NCI-H2227 (cell line): ENCODE results near the gene KMT2D.
"Not testable (repeated sequence)": the region's sequence is repeated elsewhere in the genome, so short reads cannot be mapped to it uniquely, and the experiment has no call there.

ENCODE experiments used
- DNase-seq: peaks from one replicate; lab custom pipeline; 2025; ENCODE audit not compliant: unreplicated experiment; lab: John Stamatoyannopoulos, UW

The KMT2D gene

DNA sequence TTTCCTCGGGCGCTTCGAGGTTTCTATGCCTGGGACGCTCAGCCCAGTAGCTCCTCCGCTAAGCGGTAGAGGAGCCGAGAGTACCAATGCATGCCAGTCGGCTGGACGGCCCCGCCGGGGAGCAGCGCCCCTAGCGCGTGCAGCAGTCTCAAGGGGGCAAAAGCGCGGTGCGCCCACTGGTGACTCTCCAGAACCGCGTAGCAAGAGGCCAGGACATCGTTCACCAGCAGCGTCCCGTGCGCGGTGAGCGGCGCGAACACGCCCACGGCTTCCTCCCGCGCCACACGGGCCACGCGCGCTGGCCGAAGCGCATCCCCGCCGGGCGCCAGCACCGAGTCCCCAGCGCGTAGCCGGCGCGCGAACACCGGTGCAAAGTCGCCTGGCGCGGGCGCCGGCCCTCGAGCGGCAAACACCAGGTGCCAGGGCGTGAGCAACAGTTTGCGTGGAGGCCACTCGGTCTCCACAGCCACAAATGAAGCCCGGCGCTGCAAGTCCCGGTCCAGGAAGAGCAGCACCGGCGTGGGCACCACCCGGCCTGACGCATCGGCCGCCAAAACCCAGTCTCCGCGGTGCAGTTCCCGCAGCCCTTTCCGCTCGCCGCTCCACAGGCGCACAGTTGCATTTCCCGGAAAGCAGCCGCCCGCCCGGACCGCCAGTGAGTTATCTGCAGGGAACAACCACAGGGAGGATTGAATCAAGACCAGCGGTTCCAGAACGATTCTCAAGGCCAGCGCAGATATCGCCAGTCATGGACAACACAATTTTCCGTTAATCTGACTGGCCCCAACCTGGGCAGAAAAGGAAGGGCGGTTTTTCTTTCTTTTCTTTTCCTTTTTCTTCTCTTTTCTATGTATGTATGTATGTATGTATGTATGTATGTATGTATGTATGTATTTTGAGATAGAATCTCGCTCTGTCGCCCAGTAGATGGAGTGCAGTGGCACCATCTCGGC is 29.5 kb upstream of the KMT2D start:
- DNase-seq: peak; percentile 46

DNA sequence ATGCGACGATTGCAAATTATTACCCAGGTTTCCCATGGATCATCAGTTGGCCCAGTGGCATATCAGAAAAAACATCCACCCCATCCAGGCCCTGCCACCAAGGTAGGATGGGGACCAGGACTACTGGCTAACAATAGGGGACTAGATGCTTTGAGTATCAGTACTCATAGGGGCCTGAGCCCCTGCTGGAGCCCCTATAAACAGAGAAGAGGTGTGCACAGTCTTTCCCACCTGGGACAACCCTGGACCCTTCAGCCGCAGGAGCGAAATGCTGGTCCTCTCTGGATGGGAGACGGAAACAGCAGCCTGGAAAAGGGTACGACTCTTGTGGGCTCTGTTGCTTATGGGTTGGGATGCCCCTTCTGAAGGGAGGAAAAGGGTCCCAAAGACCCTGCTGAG is 28.3 kb upstream of the KMT2D start:
- DNase-seq: no peak

DNA sequence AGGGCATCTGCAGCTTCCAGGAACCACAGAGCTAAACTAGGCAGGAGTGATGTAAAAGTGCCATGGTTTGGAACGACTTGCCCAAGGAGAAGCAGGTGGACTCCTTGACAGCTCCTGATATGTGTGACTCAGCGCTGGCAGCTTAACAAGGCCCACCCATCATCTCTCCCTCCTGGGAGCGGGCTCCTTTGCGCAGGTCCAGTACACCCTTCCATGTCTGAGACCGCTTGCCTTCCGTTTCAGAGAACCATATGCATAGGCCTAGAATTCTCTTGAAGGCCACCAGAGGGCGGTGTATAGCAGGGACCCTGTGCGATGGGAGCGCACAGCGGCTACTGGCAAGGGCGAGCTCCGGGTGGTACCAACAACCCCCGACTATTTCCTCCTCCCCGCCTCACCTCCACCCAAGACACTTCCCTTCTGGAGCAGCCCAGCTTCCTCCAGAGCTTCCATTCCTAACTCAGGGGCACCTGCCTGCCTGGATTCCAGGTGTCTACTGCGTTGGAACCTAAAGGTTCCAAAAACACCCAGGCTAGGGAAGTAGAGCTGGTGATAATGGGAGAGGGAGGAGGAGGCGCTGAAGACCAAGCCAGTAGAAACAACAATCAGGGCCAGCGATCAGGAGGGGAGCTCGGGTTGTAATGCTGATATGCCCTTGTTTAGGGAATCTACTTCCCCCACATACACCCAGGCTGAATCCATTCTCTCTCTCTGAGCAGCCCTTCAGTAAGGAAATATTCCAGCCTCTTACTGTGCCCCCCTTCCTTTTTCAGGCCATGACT is 27.7 kb upstream of the KMT2D start:
- DNase-seq: peak; percentile 79

DNA sequence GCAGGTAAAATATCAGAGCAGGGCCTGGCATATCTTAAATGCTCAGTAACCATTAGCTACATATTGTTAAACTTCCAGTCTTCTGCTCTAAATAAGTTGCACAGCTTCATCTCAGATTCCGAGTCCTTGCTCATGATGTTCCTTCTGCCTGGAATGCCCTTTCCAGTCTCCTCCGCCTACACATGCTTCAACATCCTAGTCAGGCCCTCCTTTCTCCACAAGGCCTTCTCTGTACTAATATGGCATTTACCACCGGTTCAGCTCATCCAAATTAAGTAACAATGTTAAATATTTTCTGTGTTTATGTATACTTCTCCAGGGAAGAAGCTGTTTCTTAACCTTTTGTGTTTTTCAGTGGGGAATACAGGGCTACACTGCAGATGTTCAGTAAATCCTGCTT is 25.5 kb upstream of the KMT2D start:
- no peak for DNase-seq

DNA sequence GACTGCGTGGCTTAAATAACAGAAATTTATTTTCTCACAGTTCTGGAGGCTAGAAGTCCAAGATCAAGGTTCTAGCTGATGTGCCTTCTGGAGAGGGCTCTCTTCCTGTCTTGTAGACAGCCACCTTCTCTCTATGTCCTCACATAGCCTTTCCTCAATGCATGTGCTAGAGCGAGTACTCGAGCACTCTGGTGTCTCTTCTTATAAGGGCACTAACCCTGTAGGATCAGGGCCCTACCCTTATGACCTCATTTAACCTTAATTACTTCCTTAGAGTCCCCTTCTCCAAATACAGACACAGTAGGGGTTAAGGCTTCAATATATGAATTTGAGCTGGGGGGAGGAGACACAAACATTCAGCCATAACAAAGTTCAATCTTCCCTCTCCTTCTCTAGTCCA is 23.8 kb upstream of the KMT2D start:
- DNase-seq: no peak

DNA sequence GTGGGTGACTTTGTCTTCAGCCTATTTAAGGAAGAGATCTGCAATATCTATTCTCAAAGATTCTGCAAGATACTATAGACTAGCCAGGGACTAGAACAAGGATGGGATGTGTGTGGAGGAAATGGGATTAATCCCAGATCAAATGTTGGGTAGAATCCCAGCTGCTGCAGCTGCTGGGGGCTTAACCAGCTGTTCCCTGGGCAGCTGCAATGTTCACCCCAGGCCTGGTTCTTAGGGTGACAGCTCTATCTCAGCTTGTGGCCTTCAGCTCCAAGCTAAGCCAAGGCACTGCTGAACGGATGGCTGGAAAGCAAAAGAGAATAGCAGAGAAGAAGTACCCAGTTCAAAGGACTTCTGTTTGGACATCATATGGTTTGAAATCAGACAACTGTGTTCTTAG is 19.2 kb upstream of the KMT2D start:
- no peak for DNase-seq

DNA sequence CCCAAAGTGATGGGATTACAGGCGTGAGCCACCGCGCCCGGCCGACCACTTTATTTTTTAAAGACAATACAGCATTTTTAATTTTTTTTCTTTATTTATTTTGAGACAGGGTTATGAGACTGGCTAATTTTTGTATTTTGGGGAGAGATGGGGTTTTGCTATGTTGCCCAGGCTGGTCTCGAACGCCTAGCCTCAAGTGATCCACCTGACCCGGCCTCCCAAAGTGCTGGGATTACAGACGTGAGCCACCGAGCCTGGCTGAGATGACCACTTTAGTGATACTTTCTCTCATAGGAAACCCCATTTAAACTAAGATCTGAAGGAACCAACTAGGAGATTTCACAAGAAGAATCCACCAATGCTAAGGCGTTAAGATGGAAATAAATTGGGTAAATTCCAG is 10.4 kb upstream of the KMT2D start:
- no peak for DNase-seq

DNA sequence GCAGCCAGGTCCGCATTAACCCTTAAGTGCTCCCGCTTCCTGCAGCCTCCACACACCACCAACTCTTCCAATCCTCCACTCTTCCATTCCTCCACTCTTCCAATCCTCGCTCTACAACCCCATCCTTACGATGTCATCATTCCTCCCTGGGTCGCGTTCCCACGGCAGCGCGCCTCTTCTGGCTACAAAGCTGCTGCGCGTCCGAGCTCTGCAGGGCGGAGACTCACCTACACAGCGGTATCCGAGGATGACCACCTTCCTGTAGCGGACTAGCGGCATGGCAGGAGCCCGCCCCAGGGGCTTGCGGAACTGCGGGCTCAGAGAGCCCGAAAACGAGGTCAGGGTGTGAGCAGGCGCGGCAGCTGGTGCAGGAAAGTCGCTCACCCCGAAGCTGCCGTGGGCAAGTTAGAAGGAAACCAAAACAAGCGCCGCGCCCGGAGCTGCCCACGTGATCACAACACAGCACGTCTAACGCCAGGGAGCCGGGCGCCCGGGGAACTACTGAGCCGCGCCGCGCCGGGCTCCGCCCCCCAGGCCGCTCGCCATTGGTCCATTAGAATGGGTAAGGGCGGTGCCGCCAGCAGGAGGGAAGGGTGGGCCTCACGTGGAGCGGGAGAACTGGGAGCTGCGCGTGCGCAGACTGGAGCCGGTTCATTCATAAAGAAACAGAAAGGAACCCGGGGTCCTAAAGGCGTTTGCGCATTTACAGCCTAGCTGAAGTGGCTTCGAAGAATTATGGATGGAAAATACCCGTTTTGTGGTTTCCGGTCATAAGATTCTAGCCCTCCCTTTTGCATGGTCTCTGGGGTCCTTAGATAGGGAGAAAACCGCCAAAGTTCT is 9.1 kb upstream of the KMT2D start, which contains the start of gene RHEBL1:
Gene RHEBL1, minus strand, starts transcription at position 473 of the 840 bp plus-strand sequence. Its CDS starts 194 bp downstream, at position 279.
- DNase-seq: peak; percentile 95

DNA sequence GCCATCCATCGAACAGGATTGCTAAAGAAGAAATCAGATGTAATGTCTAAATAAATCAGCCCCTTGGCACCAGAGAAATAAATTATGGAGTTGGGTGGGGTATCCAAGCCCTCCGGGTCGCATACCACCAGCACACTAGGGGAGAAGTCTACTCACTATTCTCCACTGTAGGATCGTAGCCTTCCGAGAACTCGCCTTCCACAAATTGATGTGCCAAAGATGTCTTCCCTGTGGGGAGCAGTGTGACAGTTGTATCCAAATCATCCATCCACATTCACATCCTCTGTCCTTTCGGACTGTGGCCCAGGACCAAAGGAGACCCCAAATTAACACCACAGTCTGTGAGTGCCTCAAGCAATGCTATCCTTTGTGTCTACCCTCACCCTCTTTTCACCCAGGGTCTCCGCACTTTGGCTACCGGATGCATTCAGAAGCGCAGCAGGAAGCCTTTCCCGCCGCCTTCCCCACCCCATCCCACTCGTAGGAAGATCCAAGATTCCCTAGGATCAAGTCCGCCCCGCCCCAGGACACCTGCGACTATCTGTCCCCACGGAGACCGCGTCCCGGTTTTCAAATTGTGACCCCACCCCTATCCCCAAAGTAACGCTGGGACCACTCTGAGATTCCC is 8.4 kb upstream of the KMT2D start:
- DNase-seq: peak; percentile 25

DNA sequence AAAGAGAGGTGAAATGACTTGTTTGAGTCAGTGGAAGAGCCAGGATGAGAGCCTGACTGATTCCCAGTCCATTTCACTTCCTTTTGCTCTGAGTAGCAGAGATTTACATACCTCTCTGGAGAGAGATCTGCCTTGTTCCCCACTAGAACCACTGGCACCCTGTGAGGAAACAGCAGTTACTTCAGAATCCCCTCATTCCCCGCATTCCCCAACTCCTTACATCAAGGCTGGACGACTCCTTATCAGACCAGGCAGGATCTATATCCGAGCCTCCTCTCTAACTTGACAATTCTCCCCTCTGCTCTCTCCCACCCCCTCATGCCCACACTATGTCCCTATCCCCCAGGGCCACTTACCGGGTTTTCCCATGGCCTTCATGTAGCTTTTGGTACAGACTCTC is 5.5 kb upstream of the KMT2D start:
- no peak for DNase-seq

DNA sequence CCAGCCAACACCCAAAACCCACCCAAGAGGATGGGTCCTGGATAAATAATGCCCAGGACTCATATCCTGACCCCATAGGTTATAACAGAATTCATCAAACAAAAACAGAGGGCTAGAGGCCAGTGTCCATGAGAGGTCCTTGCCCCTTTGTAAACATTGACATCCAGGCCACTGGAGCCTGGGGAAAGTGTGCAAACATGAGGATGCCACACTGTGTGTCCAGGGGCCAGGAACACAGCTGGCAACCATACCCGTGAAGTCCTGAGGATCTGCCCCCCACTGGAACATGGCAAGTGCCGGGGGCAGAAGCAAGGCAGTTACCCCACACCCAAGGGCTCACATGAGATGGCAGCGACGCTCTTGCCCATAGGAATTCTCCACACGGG is 4.2 kb upstream of the KMT2D start:
- no peak for DNase-seq

DNA sequence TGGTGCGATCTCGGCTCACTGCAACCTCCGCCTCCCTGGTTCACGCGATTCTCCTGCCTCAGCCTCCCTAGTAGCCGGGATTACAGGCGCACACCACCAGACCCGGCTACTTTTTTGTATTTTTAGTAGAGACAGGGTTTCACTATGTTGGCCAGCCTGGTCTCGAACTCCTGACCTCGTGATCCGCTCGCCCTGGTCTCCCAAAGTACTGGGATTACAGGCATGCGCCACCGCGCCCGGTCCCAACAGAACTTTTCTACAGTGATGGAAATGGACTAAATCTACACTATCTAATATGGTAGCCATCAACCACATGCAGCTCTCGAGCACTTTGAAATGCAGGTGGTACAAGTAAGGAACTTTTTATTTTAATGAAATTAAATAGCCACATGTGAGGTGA is 1.3 kb upstream of the KMT2D start:
- DNase-seq: not testable (repeated sequence)

DNA sequence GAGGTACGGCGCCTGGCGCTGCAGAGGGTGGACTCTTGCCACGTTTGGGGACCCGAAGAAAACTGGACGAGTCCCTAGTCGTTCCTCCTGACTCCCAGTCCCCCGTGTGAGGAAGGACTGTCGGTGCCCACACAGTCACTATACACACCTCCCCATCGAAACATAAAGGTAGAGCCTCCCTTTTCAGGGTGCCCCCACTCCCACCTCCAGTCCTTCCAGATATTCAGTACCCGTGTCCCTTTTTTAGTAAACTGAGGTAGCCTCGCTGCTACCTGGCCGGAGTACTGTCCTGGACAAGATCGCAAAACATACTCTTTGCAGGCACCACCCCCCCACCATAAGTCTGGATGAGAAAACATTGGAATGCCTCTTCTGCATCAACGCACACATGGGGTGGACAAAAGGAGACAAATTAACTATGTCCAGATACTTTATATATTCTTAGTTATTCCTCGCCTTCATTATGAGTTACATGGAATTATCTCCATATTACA is 610 bp upstream of the KMT2D start:
- no peak for DNase-seq

DNA sequence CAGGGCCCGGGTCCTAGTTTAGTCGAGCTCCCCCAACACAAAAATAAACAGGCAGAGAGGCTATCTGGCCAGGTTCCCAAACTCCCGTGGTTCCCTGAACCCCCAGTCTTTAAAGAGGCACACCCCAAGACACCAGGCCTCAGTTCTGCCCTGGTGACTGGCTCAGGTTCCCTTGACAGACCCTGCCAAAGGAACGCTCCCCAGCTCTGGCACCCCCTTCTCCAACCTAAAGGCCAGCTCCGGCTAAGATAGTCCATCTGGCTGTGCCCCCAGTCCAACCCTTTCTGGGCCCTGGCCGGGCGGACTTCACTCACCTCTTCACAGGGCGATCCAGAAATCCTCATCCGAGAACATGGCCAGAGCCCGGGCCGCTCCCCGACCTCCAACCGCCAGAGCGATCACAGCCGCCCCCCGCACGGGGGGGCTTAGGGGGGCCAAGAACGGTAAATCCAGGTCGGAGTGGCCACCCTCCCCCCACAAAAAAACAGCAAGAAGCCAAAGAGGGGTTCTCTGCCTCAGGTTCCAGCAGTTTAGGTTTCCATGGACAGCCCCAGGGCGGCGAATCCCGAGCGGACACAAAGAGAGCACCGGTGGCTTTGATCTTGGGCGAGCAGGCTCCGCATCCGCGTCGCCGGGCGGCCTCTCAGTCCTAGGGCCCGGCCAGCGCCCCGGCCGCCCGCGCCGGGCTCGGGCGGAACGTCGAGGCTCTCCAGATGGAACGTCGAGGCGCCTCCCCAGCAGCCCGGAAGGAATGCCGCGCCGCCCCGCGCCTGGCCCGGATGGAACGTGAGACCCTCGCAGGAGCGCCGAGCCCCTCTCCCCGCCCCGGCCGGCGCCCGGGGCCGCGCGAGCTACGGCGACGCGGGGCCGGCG is 1.1 kb downstream of the KMT2D start:
- DNase-seq: no peak

DNA sequence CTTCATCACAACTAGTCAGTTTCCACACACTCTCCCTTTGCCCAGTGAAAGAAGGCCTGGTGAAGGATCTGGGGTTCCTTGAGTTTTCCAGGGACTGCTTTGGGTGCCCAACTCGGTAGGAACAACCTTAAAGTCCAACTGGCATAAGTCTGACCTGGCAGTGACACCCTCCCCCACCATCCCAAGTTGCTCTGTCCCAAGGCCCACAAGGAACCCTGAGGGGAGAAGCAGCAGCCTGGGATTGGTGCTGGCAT is 1.6 kb downstream of the KMT2D start:
- no peak for DNase-seq

DNA sequence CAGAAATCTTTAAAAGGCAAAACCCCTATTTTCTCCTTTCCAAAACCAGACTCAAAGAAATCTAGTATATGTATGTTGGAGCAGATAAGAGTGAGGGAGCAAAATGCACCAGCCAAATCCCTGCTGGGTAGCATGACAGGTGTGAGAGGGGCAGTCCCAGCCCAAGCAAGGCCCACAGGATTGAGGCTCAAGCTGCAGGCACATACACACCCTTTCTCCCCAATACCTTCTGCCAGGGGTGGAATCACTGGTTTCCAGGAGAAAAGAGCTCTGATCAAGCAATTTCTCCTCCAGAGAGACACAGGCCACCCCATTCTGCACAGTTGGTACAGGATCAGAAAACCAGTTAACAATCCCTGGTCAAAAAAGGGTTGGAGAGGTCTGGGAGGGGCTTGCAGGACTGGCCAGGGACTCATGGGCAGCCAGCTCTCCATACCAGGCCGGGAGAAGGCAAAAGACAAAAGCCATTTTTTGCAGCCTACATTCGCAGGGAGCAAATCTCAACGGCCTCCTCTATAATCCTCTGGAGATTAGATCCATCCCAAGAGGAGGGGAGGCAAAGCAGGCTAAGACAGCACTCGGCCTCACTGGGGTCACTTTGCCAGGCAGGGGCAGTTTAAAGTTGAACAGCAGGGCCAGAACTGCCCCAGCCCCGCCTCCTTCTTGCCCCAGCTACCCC is 2.1 kb downstream of the KMT2D start:
- no peak for DNase-seq

DNA sequence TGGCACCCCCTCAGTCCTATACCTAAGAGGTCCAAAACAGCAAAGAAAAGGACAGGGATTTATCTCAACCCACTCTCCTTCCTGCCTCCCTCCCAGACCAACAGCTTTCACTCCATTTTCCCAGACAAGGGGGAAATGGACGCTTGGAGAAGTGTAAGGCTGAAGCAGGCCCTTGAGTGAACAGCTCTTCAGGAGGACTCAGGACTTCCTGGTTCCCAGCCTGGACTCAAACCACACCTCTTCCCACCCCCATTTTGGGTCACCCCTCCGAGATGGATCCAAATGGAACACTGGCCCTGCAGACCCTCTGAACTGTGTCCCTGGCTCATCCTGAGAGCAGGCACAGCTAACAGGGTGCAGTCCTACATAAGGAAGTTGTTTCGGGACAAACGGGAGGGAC is 2.7 kb downstream of the KMT2D start:
- DNase-seq: no peak

DNA sequence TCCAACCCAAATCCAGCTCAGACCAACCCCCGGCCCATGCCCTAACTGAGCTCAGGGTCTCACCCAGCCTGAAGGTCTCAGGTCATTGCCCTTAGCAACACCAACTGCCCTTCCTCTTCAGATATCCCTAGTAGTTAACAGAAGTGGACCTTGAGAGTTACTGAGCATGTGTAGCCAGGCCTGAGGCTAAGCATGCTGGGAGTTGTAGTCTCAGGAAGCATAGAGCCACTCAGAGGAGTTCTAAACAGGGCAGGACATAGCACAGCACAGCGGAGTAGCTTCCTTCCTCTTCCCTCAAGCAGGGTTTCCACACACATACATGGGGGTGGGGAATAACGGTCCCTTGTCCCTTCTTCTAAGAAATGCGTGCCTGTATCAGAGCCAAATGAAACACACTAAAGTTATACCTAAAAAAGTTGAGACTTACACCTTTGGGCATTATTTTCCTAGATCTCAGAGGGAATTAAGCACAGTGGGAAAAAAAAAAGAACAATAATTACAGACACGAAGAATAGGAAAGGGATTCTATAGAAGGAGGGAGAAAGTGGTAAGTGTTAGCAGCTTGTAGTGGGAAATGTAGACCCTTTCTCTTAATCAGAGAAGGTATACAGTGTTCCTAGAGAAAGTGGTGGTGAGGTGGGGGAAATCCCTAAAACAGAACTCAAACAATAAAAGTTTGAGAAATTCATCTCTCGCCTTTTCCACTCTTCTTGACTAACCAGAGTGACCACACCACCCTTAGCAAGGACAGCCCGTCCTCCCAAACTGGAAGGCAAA is 4.4 kb downstream of the KMT2D start:
- peak; percentile 33 for DNase-seq

DNA sequence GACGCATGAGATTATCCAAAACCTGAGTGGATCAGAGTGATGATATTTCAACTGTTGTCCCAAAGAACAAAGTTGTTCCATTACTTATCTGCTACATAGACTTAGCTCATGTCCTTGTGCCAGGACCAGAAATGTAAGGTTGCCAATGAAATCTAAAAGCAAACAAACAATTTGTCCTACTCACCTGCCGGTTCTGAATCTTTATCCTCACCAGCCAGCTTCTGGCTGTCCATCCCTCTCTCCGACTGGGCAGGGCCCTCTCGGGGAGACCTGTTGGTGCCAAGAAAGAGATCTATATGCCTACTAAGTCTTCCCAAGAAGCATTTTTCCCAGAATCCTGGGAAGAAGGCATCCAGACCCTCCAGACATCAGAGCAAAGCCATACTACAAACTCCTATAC is 5.5 kb downstream of the KMT2D start:
- no peak for DNase-seq
